GM18861 (cell line): ENCODE data around the gene MERTK.
"Not testable (repeated sequence)": the region's sequence is repeated elsewhere in the genome, so short reads cannot be mapped to it uniquely, and the experiment has no call there.

Experiments
- ATAC-seq: cut with Tn5 transposase; IDR thresholded peaks from one replicate; pipeline ENCODE4 v1.9.1; 2021; ENCODE audit not compliant: unreplicated experiment

Gene MERTK

DNA sequence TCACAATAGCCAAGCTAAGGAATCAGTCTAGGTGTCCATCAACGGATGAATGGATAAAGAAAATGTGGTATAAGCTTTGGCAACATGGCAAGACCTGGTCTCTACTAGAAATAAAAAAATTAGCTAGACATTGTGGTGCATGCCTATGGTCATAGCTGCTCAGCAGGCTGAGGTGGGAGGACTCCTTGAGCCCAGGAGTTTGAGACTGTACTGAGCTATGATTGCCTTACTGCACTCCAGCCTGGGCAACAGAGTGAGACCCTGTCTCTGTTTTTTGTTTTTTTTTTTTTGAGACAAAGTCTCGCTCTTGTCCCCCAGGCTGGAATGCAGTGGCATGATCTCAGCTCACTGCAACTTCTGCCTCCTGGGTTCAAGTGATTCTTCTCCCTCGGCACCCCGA, 11.6 kb downstream of the MERTK start:
- ATAC-seq, result not testable (repeated sequence)

DNA sequence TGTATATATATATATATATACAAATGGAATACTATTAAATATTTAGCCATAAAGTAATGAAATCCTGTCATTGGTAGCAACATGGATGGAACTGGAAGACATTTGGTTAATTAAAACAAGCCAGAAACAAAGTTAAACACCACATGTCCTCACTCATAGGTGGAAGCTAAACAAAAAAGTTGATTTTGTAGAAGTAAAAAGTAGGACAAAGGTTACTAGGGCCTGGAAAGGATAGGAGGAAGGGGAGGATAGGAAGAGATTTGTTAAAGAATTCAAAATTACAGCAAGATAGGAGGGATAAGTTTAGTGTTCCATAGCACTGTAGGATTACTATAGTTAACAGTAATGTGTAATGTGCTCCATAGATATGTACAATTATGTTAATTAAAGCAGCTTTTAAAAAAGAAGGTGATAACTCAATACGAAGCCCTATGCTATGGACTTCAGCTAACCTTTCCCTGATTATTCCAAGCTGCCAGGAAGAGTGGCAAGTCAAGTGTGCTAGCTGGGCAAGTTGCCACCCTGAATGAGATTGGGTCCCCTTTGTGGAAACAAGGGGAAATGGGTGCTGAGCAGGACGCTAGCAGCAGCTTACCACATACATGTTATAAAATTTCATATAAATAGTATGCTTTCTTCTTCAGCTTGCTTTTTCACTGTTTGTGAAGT, 12.3 kb downstream of the MERTK start:
- no peak for ATAC-seq

DNA sequence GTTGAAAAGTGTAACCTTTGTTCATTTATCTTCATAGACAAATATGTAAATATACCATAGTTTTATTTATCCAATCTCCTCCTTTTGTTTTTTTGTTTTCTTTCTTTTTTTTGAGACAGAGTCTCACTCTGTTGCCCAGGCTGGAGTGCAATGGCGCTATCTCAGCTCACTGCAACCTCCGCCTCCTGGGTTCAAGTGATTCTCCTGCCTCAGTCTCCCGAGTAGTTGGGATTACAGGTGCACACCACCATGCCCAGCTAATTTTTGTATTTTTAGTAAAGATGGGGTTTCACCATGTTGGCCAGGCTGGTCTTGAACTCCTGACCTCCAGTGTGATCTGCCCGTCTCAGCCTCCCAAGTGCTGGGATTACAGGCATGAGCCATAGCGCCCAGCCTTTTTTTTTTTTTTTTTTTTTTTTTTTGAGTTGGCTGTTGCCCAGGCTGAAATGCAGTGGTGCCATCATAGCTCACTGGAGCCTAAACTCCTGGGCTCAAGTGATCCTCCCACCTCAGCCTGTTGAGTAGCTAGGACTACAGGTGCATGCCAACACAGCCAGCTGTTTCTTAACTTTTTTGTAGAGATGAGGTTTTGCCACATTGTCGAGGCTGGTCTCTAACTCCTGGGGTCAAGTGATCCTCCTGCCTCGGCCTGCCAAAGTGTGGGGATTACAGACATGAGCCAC, 13.0 kb downstream of the MERTK start:
- not testable (repeated sequence) for ATAC-seq

DNA sequence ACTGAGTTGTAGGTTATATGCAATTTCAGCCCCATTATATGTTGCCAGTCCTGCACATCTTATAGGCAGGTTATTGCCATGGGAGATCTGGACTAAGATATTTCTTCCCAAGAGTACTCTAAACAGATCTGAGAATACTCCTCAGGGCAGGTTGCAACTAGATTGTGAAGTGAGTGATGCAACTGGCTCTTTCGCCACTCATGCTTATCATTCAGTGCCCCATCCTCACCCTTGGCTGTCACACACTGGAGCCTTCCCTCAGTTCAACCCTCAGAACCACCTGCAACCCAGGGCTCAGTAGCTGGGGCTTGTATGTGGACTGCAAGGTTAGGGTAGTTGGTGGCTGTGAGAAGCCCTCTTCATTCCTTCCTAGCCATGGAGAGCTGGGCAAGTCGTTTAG, 14.1 kb downstream of the MERTK start:
- no peak for ATAC-seq

DNA sequence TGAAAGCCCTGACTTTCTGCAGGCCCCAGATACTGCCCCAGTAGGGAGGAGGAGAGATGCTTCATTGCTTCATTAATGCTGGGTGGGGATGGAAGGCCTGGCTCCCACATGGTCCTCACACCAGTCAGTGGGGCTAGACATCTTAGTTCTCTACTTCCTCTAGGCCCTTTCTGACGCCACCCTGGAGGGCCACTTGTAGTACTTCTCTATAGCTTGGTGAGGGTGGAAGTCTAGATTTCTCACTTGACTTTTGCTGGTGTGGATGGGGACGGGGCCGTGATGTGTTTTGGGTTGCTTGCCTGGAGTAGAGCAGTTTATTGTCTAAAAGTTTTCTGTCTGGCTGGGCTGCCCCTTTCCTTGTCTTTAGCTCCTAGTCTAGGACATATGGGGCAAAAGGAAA, 18.7 kb downstream of the MERTK start:
- no peak for ATAC-seq

DNA sequence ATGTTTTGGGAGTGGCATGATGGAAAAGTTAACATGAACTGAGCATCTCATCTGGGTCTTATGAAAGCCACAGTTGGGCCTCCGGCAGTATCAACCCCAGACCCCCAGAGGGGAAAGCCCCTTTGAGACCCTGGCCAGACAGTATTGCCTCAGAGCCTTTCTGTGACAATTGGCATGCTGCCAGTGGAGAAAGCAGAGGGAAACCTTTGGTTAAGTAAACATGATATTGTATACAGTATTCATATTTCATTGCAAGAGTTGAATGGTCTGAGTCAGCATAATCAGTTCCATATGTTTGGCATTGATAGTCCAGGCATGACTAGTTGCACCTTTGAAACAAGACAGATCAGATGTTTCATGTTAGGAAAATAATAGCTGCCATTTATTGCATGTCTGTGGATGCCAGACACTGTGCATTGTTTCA, 20.0 kb downstream of the MERTK start:
- no peak for ATAC-seq

DNA sequence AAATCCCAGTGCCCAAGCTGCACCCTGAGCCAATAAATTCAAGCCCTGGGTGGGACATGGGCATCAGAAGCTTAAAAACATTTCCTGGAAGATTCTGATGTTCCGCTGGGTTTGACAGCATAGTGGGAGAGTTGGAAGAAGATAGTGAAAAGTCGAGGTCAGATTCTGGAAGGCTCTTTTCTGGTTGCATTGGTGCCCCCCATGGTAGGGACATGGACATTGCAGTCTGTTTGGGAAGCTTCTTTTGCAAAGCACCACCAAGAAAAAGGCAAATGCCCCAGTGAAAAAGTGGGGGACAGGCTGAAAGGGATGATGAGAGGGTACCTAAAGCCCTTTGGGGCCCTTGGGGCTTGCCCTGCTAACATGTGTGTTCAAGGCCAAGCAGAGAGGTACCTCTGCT, 21.0 kb downstream of the MERTK start:
- ATAC-seq, result no peak

DNA sequence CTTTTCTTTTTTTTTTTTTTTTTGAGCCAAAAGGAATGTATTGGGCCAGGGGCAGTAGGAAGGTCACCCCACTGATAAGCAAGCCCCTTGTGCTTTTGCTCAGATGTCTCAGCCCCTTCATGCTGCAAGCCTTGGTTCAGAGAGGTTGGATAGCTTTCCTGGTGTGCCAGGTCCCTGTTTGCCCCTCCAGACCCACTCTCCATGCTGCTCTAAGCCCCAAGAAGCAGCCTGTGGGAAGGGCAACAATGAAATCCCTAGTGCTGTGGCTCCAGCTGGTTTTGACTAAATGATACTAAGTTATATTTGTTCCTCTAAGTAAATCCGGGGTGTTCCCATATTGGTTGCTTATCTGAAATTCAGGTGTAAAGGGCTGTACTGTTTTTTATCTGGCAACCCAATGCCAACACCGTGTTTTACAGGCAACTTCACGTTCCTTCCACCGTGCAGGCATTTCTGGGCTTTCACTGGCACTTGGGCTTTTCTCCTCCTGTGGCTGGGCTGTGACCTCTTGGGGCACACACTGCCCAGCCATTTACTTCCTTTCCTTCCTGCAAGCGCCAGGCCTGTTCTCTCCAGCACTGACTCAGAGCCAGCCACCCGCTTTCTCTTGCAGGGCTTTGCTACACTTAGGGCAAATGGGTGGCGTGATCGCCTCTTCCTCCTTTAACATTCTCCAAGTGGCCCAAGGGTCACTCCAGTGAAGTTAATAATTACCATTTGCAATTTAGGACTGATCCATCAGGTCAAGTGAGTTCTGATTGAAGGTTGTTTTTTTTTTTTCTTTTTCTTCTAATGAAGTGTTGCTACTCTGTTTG, 21.6 kb downstream of the MERTK start:
- no peak for ATAC-seq

DNA sequence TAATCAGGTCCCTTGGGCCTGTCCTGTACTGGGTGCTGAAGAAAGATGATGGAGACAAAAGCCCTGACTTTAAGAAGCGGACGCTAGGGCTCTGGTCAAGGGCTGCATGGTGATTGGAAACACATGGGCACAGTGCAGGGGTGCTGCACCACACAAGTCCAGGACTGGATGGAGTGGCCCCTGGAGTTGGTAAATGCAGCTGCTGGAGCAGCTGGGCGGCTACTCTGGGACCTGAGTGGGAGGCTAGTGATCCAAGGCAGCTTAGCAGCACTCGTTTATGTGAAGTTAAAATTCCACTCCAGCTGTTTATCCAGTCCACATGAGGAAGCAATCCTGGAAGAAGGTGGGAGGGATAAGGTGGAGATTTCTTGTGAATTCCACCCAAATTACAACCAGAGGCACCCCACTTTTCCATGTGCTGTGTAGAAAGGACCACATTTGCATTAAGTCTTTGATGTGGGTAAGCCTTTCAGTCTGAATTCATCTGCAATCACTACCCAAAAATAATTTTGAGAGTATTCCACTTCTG, 24.9 kb downstream of the MERTK start:
- no peak for ATAC-seq

DNA sequence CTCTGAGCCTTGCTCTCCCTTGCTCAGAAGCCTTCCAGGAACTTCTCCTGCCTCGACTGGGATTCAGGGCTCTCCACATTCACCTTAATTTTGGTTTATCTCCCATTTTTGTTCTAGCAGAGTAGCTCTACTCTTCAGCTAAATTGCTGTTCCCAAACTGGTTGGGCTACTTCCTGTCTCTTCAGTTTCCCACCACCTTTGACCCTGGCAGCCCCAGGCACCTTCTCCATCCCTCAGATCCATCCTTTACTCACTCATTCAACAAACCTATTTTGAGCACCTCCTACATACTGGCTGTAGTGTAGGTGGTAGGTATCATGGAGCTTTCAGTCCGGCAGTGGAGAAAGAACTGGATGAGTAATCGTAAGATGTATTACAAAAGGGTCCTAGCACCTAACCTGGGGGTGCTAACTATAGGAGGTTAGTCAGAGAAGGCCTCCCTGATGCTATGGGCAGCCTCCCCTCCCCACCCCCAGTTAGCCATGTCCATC, 26.3 kb downstream of the MERTK start:
- no peak for ATAC-seq

DNA sequence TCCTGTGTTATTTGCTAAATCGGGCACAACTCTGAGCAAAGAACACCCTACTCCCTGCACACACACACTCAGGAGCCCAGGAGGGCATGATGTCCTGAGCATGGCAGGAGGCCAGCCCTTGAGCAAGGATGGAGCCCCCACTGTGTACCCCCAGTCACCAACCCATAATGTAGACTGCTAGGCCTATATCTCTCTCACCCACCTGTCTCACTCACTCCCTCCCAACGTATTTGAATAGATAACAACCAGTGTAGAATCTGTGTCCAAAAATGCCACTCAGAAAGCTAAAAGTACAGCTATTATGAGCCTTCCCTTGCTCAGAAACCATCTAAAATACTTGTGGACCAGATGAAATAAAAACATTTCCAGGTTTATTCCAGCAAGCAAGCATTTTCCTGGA, 29.3 kb downstream of the MERTK start:
- ATAC-seq, result no peak

DNA sequence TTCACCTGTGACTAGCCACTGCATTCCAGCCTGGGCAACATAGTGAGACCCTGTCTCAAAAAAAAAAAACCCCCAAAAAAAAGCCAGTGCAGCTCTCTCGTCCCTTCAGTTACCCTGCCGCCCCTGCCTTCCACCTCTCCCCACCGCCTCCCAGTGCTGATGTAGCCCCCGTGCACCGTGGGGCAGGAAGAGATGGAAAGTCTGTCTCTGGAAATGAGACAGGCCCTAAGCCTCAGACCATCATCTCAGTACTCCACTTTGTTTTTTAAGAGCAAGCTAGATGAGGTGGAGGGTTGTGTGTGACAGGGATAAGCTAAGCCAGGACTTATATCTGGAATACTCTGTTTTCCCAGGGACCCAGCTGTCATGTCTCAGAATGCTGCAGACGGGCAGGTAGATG, 32.0 kb downstream of the MERTK start:
- ATAC-seq, result no peak

DNA sequence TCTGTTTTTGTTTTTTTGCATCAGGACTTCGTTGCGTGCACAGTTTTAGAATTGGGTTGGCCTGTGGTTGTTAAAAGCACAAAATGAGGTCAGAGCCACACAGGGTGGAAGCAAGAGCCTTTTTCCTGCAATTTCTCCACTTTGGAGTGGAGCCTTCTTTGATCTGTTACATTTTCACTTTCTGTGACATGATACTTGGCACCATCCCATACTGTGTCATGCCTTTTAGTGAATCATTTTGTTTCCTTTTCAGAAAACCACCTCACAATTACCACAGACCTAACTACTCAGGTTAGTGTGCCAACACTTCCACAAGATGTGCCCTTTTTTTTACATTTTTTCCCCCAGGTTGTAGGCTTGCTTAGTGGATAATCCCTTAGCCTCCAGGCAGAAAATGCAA, 32.5 kb downstream of the MERTK start:
- ATAC-seq, result no peak

DNA sequence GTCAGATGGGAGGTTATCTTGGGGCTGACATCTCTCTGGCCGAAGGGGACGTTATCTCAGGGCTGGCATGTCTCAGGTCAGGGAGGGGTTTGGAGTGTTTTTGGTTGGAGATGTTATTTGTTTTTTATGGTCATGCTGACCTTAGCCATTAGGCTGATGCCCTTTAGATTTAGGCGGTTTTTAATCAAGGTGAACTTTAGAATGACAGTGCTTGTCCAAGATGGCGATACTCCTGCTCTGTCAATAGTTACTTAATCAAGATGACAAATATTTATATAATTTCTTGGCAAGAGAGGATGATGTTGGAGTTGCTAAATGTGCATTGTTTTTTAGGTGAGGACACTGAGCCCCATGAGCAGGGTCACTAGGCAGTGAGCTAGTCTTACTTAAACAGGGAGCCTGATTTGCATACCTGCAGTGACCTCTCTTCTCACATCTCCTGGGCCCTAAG, 34.5 kb downstream of the MERTK start:
- ATAC-seq, result no peak

DNA sequence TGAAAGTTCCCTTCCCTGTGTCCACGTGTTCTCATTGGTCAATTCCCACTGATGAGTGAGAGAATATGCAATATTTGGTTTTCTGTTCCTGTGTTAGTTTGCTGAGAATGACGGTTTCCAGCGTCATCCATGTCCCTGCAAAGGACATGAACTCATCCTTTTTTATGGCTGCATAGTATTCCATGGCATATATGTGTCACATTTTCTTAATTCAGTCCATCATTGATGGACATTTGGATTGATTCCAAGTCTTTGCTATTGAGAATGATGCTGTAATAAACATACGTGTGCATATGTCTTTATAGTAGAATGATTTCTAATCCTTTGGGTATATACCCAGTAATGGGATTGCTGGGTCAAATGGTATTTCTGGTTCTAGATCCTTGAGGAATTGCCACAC, 35.5 kb downstream of the MERTK start:
- ATAC-seq, result not testable (repeated sequence)

DNA sequence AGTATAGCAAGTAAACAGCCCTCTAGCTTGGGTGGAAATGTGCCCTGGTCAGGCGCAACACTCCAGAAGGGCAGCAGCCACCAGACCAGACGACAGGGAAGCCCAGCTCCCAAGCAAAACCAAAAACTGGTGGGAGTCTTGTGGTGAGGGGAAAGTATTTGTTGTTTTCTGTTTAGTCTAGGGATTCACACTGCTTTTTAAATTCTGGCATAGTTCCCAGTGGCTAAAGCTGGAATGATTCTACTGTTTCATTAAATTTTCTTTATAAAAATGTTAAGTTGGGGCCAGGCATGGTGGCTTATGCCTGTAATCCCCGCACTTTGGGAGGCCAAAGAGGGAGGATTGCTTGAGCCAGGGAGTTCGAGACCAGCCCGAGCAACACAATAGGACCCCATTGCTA, 38.5 kb downstream of the MERTK start:
- no peak for ATAC-seq

DNA sequence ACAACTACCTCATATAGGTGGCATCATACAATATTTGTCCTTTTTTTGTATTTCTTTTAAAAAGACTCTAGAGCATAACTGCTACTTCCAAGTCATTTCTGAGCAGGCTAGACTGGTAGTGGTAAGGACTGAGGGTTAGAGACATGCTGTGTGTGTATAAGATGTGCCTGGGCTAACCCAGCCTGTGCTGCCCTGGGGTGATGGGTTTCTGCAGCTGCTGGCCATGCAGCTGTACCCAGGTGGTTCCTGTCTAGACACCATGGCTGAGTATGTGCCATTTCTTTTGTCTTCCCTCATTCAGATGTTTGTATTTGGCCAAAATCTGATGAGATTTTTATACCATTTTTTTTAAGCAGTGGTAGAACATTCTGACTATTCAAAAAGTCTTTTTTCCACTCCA, 40.0 kb downstream of the MERTK start:
- no peak for ATAC-seq

DNA sequence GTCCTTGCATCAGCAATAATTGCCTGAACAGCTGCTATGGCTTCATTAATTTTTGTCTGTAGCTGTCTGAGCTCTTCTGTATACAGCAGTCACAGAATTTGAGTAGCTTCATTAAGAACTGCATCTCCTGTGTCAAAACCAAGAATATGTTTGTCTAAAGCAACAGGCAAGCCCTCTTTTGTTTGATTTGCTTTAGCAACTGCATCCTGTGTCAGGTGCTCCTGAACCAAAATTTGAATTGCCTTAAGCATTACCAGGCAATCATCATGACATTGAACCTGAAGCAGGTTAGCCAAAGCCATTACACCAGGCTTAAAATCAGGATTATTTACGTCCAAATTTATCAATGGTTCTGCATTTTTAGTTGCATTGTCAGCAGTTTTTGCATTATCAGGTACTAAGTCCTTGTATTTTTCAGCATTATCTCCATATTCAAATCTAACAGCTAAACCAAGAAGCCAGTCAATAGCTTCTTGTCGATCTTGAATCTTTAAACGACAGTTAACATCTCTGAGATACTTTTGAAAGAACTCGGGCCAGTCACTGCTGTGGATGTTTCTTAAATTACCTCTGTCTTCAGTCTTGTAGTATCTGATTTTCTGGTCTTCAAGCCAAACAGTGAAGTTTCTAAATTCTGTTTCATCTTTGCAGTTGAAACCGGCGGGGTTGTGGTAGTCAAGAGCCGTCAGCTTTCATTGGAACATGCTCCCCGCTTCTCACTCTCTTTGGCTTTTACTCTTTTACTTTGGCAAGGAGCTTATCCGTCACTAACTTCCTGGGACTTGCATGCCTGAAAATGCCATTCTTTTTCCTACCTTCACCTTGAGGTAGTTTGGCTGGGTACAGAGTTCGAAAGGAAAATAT, 42.2 kb downstream of the MERTK start:
- no peak for ATAC-seq

DNA sequence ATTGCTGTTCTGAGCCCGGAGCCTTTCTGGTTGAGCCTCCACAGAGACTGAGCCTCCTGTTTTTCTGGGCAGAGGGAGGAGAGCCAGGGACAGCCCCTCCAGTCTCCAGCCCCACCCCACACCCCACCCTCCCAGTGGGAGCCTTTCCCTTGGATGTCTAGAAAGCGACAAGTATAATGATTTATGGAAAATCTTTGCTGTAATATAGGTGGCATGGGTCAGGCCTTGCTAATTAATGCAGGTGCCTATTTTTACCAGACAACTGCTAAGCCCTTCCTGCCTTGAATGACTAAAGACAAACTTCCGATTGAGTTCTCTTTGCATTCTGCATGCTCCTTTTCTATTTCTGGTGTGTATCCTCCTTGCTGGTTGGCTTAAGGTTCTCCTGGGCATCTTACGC, 43.1 kb downstream of the MERTK start:
- no peak for ATAC-seq

DNA sequence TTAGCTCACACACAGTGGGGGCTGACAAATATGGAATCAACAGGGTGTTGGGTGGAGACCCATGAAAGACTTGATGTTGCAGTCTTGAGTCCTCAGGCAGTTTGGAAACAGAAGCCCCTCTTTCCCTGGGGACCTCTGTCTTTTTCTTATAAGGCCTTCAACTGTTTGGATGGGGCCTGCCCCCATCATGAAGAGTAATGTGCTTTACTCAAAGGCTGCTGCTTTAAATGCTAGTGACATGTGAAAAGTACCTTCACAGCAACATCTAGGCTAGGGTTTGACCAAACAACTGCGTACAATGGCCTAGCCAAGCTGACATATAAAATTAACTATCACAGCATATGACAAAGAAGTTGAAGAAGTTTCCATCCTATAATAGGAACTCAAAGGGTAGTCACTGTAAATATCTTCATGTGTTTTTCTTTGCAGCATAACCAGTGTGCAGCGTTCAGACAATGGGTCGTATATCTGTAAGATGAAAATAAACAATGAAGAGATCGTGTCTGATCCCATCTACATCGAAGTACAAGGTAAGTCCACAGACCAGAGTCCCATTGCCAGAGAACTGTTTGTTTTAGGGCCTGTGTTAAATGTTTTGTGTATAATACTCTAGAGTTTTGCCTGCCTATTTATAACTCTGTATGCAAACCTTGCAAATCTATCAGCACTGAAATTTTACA, 46.3 kb downstream of the MERTK start:
- ATAC-seq, result no peak
